ENCODE data around the gene JMJD8. TPM values are rescaled to one million over a fixed set of nuclear protein-coding genes. Genes with fewer than 3 reads are reported as not detected.

The JMJD8 gene
- total RNA-seq, 1 donor from 2014 or later = 63.3 TPM

GRCh38 chr16:708019-708418 lies 23.9 kb upstream of the JMJD8 start:
- Mint-ChIP-seq H3K4me3 (peak overlapping the region; percentile 41), H3K27ac (no peak overlapping the region), H3K27me3 (peaks cover 64% of the 10 kb centered on the region), H3K9me3 (no peaks in the 10 kb centered on the region), H3K4me1 (ENCODE audit: unreplicated experiment) (peaks cover 4% of the 10 kb centered on the region), H3K36me3 (no peaks in the 10 kb centered on the region)
- DNase-seq (ENCODE audit: extremely low spot score, unreplicated experiment) = no peak
- no peak for TF ChIP-seq CTCF (conservative IDR thresholded peaks at IDR 0.05)

- peaks cover 68% of the 10 kb centered on the region for H3K27me3 Mint-ChIP-seq
- H3K9me3 Mint-ChIP-seq = no peaks in the 10 kb centered on the region
- no peak overlapping the region for H3K4me3 Mint-ChIP-seq
- DNase-seq (ENCODE audit: extremely low spot score, unreplicated experiment) = no peak
- H3K36me3 Mint-ChIP-seq = no peaks in the 10 kb centered on the region
- H3K27ac Mint-ChIP-seq = no peak overlapping the region
- H3K4me1 Mint-ChIP-seq (ENCODE audit: unreplicated experiment) = no peaks in the 10 kb centered on the region
- no peak for TF ChIP-seq CTCF (conservative IDR thresholded peaks at IDR 0.05)
These were observed 23.0 kb upstream of the JMJD8 start for GRCh38 chr16:707062-707538.

- H3K9me3 Mint-ChIP-seq = no peaks in the 10 kb centered on the region
- no peaks in the 10 kb centered on the region for H3K36me3 Mint-ChIP-seq
- peak overlapping the region; percentile 71 for H3K4me3 Mint-ChIP-seq
- H3K27ac Mint-ChIP-seq = no peak overlapping the region
- H3K27me3 Mint-ChIP-seq = peaks cover 75% of the 10 kb centered on the region
- TF ChIP-seq CTCF (conservative IDR thresholded peaks at IDR 0.05) = no peak
- H3K4me1 Mint-ChIP-seq (ENCODE audit: unreplicated experiment) = no peaks in the 10 kb centered on the region
- DNase-seq (ENCODE audit: extremely low spot score, unreplicated experiment) = no peak
These were observed 22.3 kb upstream of the JMJD8 start for GRCh38 chr16:706189-707061.

GRCh38 chr16:705431-706188 lies 21.5 kb upstream of the JMJD8 start, which contains the start of gene FBXL16:
Gene FBXL16, minus strand, starts transcription at chr16:705801. Its CDS starts 8,396 bp downstream, at chr16:697405.
- no peak for DNase-seq (ENCODE audit: extremely low spot score, unreplicated experiment)
- Mint-ChIP-seq H3K4me3 (peak within 1 kb of the TSS; percentile 71), H3K27me3 (peaks cover 76% of the 10 kb centered on the region), H3K4me1 (ENCODE audit: unreplicated experiment) (no peaks in the 10 kb centered on the region), H3K9me3 (no peaks in the 10 kb centered on the region), H3K36me3 (no peaks in the 10 kb centered on the region), H3K27ac (no peak within 1 kb of the TSS)
- no peak for TF ChIP-seq CTCF (conservative IDR thresholded peaks at IDR 0.05)

GRCh38 chr16:704552-705380 lies 20.6 kb upstream of the JMJD8 start:
- no peak overlapping the region for H3K27ac Mint-ChIP-seq
- no peaks in the 10 kb centered on the region for H3K36me3 Mint-ChIP-seq
- no peak for TF ChIP-seq CTCF (conservative IDR thresholded peaks at IDR 0.05)
- DNase-seq (ENCODE audit: extremely low spot score, unreplicated experiment) = no peak
- peak overlapping the region; percentile 62 for H3K4me3 Mint-ChIP-seq
- H3K9me3 Mint-ChIP-seq = no peaks in the 10 kb centered on the region
- peaks cover 74% of the 10 kb centered on the region for H3K27me3 Mint-ChIP-seq
- no peaks in the 10 kb centered on the region for H3K4me1 Mint-ChIP-seq (ENCODE audit: unreplicated experiment)
